HG03066 (cell line): ENCODE measurements around the gene PDXK.
"Not testable (repeated sequence)": the region's sequence is repeated elsewhere in the genome, so short reads cannot be mapped to it uniquely, and the experiment has no call there.

Experiments
- ATAC-seq: cut with Tn5 transposase; IDR thresholded peaks from one replicate; pipeline ENCODE4 v1.9.1; 2021; ENCODE audit warnings: low read depth; ENCODE audit not compliant: unreplicated experiment

The PDXK gene

GRCh38 chr21:43696214-43696613, 22.7 kb upstream of the PDXK start:
- no peak for ATAC-seq

DNA sequence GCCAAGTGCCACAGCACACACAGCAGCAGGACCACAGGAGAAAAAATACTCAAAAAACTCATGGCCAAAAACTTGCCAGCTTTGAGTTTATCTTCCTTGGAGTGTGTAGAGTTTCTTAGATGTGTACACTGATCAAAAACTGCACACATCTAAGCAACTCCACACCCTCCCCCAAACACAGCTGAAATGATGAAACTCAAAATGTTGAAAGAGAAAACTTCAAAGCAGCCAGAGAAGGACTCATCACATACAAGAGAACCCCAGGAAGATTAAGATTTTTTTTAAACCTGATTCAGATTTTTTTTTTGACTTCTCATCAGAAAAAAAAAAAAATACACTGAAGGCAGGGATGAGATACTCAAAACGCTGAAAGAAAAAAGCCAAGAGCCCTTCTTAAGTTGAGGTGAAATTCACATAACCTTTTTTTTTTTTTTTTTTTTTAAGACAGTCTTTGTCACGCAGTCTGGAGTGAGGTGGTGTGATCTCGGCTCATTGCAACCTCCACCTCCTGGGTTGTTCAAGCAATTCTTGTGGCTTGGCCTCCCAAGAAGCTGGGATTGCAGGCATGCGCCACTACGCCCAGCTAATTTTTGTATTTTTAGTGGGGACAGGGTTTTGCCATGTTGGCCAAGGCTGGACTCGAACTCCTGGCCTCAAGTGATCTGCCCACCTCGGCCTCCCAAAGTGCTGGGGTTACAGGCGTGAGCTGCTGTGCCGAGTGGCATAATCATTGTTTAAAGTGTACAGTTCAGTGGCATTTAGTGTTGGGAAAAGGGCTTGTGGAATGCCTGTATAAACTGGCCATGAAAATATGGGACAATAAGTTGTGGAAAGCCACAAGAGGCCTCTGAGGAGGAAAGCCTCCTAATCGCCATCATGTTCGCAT, 20.9 kb upstream of the PDXK start:
- ATAC-seq = no peak

DNA sequence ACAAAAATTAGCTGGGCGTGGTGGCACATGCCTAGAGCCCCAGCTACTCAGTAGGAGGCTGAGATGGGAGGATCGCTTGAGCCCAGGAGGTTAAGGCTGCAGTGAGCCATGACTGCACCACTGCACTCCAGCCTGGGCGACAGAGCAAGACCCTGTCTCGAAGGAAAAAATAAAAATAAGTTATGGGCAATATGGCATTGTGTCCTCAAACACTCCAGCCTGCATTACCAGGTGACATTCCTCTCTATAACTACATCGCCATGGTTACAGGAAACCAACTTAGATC, 19.5 kb upstream of the PDXK start:
- ATAC-seq = not testable (repeated sequence)

DNA sequence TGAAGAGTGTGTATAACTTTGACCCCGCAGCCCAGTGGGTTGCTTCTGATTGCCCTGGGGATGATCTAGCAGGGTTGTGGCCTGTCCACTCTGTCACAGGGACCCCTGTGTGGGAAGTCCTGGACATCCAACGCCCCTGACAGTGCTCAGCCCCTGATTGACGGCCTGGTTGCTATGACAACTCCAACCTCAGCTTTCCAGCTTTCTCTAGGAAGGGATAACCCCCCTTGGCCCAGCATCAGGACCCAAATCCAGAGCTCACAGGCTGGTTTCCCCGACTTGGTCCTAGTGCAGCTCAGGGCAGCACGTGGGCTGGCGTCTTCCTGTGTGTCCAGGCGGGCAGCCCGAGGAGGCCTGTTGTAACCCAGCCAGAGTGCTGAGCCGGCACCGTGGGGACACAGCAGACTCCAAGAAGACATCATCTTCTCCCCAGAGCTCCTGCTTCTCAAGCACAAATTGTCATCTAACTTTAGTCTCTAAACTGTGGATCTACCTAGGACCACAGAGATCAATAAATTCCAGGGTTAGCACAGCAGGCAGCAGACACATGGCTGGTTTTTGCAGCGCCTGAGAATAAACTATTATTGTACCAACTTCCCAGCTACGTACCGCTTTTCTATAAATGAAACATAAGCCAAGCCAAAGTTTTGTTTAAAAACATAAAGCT, 18.9 kb upstream of the PDXK start:
- no peak for ATAC-seq

DNA sequence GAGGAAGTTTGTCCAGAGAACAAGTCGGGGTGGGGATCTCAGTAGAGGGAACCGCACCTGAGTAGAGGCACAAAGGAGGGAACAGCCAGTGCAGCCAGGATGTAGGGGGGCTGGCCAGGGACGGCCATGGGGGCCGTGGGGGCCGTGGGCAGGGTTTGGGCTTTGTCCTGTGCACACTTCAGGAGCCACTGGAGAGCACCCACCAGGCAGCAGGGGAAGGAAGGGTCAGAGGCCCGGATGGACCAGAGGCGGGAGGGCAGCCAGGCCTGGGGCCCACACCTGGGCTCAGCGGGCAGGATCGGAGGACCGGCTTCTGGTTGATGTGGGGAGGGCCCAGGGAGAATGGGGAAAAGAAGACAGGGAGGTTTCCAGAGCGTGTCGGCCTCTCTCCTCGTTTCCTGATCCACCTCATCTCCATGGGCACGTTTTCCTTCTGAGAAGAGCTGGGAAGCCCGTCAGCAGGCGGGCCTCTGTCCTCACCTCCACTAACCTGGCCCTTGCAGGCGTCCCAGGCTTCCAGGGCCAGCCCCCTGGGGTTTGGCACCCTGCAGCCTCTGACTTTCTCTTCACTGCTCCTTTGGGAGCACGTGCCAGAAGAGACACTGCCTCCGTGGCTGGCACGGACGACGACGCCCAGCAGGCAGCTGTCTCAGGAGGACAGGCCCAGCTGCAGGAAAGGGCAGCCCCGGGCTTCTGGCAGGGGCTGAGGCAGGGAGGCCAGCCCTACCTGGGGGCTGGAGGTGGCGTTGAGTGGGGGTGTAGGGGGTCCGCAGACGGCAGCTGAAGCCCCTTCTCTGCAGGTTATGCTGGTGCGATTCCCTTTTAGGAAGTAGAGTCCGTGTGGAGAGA, 16.8 kb upstream of the PDXK start:
- no peak for ATAC-seq

DNA sequence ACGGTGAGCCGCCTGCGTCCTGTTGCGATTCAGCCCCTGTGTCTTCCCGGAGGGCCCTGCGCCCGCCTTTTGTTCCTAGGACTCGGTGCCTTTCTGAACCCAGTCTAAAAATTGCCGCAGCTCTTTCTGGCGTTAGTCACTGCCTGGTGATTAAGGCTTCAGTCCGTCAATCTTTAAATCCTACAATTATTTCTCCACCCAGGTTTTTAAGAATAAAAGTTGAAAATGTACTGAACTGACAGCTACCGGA, 16.2 kb upstream of the PDXK start:
- no peak for ATAC-seq

DNA sequence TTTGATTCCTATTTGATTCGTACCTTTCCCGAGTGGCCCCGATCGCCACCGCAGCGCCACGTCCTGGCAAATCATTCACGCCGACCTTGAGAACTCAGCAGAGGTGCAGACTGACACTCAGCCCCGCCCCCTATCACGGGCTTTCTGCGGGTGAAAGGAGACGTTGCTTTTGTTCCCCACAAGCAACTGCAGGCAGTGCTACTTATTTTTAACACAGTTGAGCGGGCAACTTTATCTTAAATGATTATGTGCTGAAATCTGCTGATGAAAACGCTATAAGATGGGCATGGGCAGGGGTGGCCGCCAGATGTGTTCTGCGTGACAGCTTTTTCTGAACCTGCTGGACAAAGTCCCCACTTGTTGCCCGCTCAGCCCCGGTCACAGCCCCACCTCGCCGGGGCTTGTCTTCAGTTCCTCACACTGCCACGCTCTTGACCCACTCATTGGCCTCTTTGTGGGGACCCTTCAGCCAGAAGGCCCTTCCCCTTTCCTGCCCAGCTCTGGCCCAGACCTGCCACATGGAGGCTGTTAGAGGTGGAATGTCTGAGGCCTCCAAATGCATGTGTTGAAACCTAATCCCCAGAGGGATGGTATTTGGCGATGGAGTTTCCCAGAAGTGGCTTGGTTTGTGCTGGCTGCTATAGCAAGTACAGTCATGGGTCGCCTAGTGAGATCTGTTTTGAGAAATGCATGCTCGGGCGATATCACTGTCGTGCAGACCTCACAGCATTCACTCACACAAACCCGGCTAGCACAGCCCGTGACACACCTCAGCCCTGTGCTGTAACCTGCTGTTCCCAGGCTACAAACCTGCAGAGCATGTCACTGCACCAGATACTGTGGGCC, 15.7 kb upstream of the PDXK start:
- ATAC-seq = no peak

- ATAC-seq = no peak
Observed at GRCh38 chr21:43707462-43707861, 11.5 kb upstream of the PDXK start.

DNA sequence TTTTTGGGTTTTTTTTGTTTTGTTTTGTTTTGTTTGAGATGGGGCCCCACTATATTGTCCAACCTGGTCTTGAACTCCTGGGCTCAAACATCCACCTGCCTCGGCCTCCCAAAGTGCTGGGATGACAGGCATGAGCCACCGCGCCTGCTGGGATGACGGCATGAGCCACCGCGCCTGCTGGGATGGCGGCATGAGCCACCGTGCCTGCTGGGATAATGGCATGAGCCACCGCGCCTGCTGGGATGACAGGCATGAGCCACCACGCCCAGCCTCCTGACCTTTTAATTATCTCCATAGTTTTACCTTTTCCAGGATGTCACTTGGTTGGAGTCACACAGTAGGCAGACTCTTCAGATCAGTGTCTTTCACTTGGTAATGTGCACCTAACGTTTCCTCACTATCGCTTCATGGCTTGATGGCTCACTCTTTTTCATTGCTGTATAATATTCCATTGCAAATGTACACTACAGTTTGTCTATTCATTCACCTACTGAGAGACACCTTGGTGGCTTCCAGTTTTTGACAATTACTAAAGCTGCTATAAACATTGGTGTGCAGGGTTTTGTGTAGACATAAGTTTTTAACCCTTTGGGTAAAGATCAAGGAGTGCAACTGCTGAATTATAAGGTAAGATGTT, 10.1 kb upstream of the PDXK start:
- no peak for ATAC-seq

DNA sequence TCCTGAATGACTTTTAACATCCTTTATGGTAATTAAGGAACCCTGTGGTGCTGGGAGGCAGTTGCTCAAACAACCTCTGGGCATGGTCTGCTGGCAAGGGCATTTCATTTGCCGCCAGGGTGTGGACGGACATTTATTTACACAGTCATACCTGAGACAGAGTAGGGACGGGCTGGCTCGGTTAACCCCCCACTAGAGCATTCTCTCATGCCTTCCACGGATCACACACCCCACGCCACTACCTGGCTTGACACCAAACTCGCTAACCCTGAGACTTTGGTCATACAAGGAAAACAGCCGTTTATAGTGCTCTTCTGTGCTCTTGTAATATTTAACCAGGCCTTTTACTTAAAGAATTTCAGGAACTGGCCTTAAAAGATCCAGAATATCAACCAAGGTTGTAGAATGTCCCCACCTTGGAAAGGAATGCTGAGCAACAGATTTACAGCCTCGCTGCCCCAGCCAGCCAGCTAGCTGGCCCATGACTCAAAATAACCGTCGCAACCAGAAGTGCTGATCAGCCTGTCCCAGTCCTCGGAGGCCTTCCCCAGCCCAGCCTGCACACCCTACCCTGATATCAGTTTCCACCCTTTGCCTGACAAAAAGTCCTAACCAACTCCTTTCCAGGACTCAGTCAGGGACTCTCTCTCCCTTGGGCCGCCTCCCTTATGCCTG, 6.5 kb upstream of the PDXK start:
- no peak for ATAC-seq

DNA sequence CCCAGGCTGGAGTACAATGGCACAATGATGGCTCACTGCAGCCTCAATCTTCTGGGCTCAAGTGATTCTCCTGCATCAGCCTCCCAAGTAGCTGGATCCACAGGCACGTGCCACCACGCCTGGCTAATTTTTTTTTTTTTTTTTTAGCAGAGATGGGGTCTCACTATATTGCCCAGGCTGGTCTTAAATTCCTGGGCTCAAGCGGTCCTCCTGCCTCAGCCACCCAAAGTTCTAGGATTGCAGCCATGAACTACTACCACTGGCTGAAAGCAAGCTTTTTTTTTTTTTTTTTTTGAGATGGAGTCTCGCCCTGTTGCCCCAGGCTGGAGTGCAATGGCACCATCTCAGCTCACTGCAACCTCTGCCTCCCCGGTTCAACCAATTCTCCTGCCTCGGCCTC, 5.8 kb upstream of the PDXK start:
- not testable (repeated sequence) for ATAC-seq

DNA sequence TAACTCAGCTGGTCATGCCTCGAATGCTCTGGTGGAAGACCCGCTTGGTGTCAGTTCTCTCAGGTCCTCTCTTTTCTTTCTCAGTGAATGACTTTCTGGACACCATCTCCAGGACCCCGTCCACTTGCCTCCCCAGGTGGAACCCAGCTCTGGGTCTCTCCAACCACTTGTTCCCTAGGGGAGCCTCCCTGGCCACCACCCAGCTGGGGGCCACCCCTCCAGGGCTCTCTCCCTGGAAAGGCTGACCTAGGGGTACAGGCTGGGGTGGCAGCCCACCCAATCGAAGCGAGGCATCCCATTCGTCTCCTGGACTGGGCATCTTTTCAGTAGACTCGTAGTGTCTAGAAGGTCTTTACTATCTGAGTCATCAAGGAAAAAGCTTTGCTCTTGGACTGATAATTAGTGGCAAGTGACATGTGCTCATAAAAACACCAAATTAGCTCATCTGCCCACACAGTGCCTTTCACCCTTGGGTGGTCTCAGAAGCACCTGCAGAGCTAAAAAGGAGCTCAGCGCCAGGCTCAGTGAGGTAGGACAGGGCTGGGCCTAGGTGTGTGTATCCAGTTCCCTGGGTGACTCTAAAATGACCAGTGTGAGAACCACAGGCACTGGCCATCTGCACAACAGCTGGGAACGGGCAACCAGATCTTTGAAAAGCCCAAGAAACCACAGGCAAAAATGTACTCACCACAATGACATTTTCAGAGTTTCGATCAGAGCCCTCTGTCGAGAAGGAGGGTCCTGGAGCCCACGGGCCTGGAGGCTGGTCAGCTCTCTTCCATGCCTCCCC, 2.4 kb upstream of the PDXK start:
- ATAC-seq = peak; percentile 38

GRCh38 chr21:43717166-43717853, 1.6 kb upstream of the PDXK start:
- ATAC-seq = no peak

DNA sequence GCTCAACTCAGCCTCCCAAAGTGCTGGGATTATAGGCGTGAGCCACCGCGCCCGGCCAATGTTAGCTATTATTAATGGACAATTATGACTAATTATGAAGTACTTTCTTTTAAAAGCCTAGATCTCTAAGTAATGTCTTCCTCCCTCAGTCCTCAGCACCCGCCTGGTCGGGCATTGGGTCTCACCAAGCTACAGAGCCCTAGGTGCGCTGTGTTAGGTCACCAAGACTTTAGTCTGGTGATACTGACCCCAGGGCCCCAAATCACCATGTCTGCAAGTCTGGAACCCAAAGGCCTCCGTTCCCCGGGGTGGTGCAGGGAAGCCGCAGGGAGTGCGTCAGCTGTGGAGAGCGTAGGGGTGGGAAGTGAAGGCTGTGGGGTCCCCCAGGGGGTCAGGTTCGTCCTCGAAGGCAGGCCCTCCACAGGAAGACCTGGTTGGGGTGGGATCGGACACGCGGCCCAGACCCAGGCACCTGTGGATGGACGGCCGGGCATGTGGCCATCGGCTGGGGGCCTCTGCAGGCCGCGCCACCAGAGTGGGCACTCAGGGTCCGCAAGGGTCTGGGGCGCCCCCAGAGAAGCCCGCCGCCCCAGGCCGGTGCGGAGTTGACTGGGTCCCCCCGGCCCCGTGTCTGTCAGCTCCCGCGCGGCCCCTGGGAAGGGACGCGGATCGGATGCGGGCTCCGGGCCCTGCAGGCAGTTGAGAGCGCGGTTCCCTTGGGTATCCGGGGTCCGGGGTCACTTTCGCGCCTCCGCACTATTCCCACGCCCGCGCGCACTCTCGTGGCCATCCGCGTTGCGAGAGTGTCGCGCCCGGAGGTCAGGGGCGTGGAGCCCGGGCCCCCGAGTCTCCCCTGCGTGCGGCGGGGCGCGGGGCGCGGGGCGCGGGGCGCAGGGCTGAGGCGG, 710 bp upstream of the PDXK start:
- ATAC-seq = no peak

GRCh38 chr21:43719748-43720538, 1.0 kb downstream of the PDXK start:
- ATAC-seq = no peak

DNA sequence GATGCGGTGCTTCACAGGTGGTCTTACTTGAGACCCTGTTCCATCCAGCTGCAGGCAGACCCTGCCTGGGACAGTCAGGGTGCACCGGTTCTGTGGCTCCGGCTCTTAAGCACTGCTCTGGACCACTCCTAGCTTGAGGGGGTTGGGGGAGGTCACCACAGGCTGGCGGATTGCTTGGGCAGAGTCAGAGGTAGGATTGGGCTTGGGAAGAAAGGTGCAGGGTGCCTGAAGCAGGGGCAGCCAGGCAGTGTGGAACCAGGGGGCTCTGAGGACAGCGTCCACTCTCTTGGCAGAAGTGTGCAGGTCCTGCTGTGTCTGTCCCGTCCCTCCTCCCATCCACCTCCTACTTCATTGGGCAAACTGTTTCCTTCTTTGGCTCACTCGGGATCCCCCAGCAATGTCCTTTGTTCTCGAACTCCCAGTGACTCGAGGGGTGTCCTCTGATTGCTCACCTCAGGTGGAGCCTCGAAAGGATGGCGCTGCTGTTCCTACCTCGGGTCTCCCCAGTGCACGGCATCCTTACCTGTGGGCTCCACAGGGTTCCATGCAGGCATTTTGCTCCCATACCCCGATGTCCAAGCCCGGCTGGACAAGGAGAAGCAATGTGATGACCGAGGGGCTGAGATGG, 1.7 kb downstream of the PDXK start:
- ATAC-seq = no peak
